H1 (cell line): ENCODE measurements around the gene SKIL. TPM values are rescaled to one million over a fixed set of nuclear protein-coding genes. Genes with fewer than 3 reads are reported as not detected.

Source experiments
- CBX5 ChIP-seq: fragments of 300-800, 300-1000 bp; sonication (generic); IDR thresholded peaks from 2 replicates; pipeline ENCODE4 v1.7.1; 2016; ENCODE audit warnings: antibody characterized with exemption, low read length, low read depth
- KDM5A ChIP-seq: fragments of 200-600 bp; IDR thresholded peaks from 2 replicates; pipeline ENCODE4 v1.7.1; 2012; ENCODE audit warnings: mild to moderate bottlenecking, low read length, inconsistent platforms, mixed read lengths
- MAFK ChIP-seq: IDR thresholded peaks from 2 replicates; pipeline ENCODE4 v1.6.1; 2012; ENCODE audit warnings: low read depth, mild to moderate bottlenecking, improper control_type of control experiment, low read length
- polyA plus RNA-seq, 7 experiments: library from polyadenylated mRNA; depleted of rRNA in 3 of 7; stranded (reverse) in 5 of 7; unstranded in 2 of 7; fragments of >200 nt in 5 of 7; fragments of 200-250 nt in 2 of 7; gene quantifications; 1 replicate in 5 of 7; 2 replicates in 1 of 7; 4 replicates in 1 of 7; pipeline versions ENCODE4 v1.2.1 to v1.2.3, GENCODE V29; 2011 to 2013; ENCODE audit warnings: missing spikeins in 2 of 7, mixed read lengths in 2 of 7
- total RNA-seq: library from RNA; stranded (reverse); fragmentation: NEBNext Ultra II Directional; extraction: Animal tissue kit (Norgen Biotek cat#: 25700); gene quantifications from 2 replicates; pipeline ENCODE4 v1.2.1, GENCODE V29; 2021
- TF ChIP-seq, protein P1 (sequence below), 3 experiments: IDR thresholded peaks; 1 replicate in 2 of 3; 2 replicates in 1 of 3; pipeline versions ENCODE4 v1.5.1 to v1.6.1; 2011; ENCODE audit warnings: low read length in 3 of 3, mild to moderate bottlenecking in 3 of 3, inconsistent platforms in 2 of 3, low read depth in 1 of 3, moderate library complexity in 1 of 3; ENCODE audit not compliant: insufficient read depth in 1 of 3; ENCODE audit errors: control extremely low read depth in 1 of 3

Gene SKIL
- total and polyA plus RNA-seq, 2 of the 8 experiments (the other 6 are each of a cell fraction or from before 2014, with no cell fraction given) = 13.2 to 277 TPM

DNA sequence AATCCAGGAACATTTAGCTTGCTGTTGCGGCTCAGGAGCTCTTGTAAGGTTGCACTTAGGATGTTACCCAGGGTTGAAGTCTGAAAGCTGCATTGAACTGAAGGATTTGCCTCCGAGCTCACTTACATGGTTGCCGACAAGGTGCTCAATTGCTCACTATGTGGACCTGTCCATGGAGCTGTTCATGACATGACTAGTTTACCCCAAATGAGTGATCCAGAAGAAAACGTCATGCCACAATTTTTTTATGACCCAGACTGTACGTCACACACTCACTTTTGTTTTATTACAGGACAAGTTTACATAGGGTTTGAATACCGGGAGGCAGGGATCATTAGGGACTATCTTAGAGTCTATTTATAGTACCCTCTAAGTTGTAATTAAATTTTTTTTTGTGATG is 40.2 kb downstream of the SKIL start (continued):
- TF ChIP-seq MAFK (no peak), CBX5 (no peak), KDM5A (no peak)
- TF ChIP-seq, protein P1, sequence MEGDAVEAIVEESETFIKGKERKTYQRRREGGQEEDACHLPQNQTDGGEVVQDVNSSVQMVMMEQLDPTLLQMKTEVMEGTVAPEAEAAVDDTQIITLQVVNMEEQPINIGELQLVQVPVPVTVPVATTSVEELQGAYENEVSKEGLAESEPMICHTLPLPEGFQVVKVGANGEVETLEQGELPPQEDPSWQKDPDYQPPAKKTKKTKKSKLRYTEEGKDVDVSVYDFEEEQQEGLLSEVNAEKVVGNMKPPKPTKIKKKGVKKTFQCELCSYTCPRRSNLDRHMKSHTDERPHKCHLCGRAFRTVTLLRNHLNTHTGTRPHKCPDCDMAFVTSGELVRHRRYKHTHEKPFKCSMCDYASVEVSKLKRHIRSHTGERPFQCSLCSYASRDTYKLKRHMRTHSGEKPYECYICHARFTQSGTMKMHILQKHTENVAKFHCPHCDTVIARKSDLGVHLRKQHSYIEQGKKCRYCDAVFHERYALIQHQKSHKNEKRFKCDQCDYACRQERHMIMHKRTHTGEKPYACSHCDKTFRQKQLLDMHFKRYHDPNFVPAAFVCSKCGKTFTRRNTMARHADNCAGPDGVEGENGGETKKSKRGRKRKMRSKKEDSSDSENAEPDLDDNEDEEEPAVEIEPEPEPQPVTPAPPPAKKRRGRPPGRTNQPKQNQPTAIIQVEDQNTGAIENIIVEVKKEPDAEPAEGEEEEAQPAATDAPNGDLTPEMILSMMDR (IDR thresholded peaks at IDR 0.05; ENCODE audit: control extremely low read depth in 1 of 3, insufficient read depth in 1 of 3, low read depth in 1 of 3, low read length in 3 of 3) = no peak
